Measurements from ENCODE around the gene INSC. TPM values are rescaled to one million over a fixed set of nuclear protein-coding genes. Genes with fewer than 3 reads are reported as not detected.

INSC gene
- total and polyA plus RNA-seq, 2 of the 13 experiments (the other 11 are each of a cell fraction or from before 2014, with no cell fraction given) = 0.09 TPM; not detected in 1

DNA sequence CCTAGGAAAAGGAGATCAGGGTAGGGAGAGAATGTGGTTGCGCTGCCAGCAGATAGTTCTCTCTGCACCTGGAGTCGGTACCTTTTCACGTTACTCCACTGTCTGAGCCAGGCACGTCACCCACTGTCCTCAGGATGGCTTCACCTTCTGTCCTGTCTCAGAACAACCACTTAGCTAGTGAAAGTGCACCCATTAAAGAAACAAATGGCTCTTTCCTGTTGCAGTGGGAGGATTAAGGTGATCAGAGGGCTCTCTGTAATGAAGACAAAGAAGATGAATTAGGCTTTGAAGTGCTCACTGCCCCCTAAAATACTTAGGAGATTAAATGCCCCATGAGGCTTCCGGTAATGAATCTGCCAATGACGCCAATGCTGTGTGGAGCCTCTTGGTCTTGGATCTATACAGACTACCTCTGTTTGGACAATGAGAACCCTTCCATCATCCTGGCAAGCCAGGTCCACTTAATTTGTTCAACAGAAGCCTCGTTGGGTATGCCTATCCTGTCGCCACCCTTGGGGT is 113.7 kb downstream of the INSC start:
- no peaks in the 10 kb centered on the region for H3K4me1 ChIP-seq (ENCODE audit: insufficient read depth, low read length)
- H4K20me1 ChIP-seq (ENCODE audit: insufficient read depth, low read length) = no peaks in the 10 kb centered on the region
- no peaks in the 10 kb centered on the region for H3K9me3 ChIP-seq (ENCODE audit: low read length)
- WGBS (ENCODE audit: low lambda C conversion rate) = 34% methylated on average over 5 of the region's 8 CpGs
- no peaks in the 10 kb centered on the region for H3K36me3 ChIP-seq (replicated peaks in 1 of 2; ENCODE audit: control insufficient read depth in 1 of 2, insufficient read depth in 2 of 2, low read length in 2 of 2)
- in situ Hi-C loops (cut with HindIII; ENCODE audit: extremely low pct_ligation_motif_present, low pct_unique_long_range_greater_than_20kb) = no loop called here
- H3K4me2 ChIP-seq (ENCODE audit: low read depth, low read length) = no peak overlapping the region
- ATAC-seq (no peak), DNase-seq (ENCODE audit: low spot score) (no peak), FAIRE-seq (no peak)
- H3K4me3 ChIP-seq (replicated peaks in 1 of 3; ENCODE audit: insufficient read depth in 1 of 3, low read depth in 2 of 3, low read length in 3 of 3) = no peak overlapping the region
- H3K9ac ChIP-seq (ENCODE audit: insufficient read depth, low read depth, low read length) = no peak overlapping the region
- no peak overlapping the region for H3K27ac ChIP-seq (ENCODE audit: extremely low read length, insufficient read depth, low read length)
- ChIA-PET CTCF (ENCODE audit: low intra/inter-chr PET ratio, low total read pairs) (no interaction called here), POLR2A (no interaction called here)
- H2AFZ ChIP-seq (ENCODE audit: low read length) = no peak overlapping the region
- H3K79me2 ChIP-seq (ENCODE audit: insufficient read depth, low read length) = no peaks in the 10 kb centered on the region
- no peaks in the 10 kb centered on the region; a peak in 1 of 5 replicates for H3K27me3 ChIP-seq (ENCODE audit: control insufficient read depth in 1 of 2, insufficient read depth in 2 of 2, low read length in 2 of 2)
- no TSS peak for BruUV-seq (replicated peaks)
- intact Hi-C loops (cut with micrococcal nuclease; ENCODE audit: unreplicated experiment) = no loop called here
- TF ChIP-seq ZNF772 (CRISPR knock-in tag; IDR thresholded peaks at IDR 0.05) (no peak), NRL (CRISPR knock-in tag; IDR thresholded peaks at IDR 0.05; ENCODE audit: borderline replicate concordance) (no peak), PHF5A (CRISPR knock-in tag; IDR thresholded peaks at IDR 0.05; ENCODE audit: low read depth, unreplicated experiment) (no peak)

DNA sequence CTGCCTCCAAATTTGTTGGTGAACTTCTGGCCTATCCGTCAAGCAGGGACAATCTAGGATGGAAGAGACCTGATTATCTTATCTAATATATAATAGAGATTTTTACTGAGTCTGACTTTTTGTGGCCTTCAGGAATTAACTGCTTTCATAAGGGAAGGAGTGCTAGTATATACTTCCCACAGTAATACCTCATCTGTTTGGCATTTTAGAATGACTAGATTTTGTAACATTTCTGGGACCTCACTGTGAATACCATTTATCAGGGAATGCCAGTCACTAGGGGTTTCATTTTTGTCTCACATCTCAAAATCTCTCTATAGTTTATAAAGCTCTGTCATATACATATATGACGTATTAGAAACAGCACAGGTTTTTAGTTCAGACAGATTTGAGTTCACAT is 114.3 kb downstream of the INSC start:
- intact Hi-C loops (cut with micrococcal nuclease; ENCODE audit: unreplicated experiment) = no loop called here
- Histone ChIP-seq H3K27ac (ENCODE audit: extremely low read length, insufficient read depth, low read length) (no peak overlapping the region), H3K79me2 (ENCODE audit: insufficient read depth, low read length) (no peaks in the 10 kb centered on the region), H4K20me1 (ENCODE audit: insufficient read depth, low read length) (no peaks in the 10 kb centered on the region), H3K9me3 (ENCODE audit: low read length) (no peaks in the 10 kb centered on the region), H3K27me3 (ENCODE audit: control insufficient read depth in 1 of 2, insufficient read depth in 2 of 2, low read length in 2 of 2) (no peaks in the 10 kb centered on the region; a peak in 1 of 5 replicates), H3K36me3 (replicated peaks in 1 of 2; ENCODE audit: control insufficient read depth in 1 of 2, insufficient read depth in 2 of 2, low read length in 2 of 2) (no peaks in the 10 kb centered on the region), H2AFZ (ENCODE audit: low read length) (no peak overlapping the region), H3K4me2 (ENCODE audit: low read depth, low read length) (no peak overlapping the region), H3K4me1 (ENCODE audit: insufficient read depth, low read length) (no peaks in the 10 kb centered on the region), H3K4me3 (replicated peaks in 1 of 3; ENCODE audit: insufficient read depth in 1 of 3, low read depth in 2 of 3, low read length in 3 of 3) (no peak overlapping the region), H3K9ac (ENCODE audit: insufficient read depth, low read depth, low read length) (no peak overlapping the region)
- BruUV-seq (replicated peaks) = no TSS peak
- POLR2A ChIA-PET = no interaction called here
- DNase-seq (ENCODE audit: low spot score) (no peak), FAIRE-seq (no peak), ATAC-seq (no peak)
- WGBS (ENCODE audit: low lambda C conversion rate) = 0% methylated on average over 2 of the region's 2 CpGs
- in situ Hi-C loops (cut with HindIII; ENCODE audit: extremely low pct_ligation_motif_present, low pct_unique_long_range_greater_than_20kb) = no loop called here
- CTCF ChIA-PET (ENCODE audit: low intra/inter-chr PET ratio, low total read pairs) = no interaction called here
- TF ChIP-seq, protein P1, sequence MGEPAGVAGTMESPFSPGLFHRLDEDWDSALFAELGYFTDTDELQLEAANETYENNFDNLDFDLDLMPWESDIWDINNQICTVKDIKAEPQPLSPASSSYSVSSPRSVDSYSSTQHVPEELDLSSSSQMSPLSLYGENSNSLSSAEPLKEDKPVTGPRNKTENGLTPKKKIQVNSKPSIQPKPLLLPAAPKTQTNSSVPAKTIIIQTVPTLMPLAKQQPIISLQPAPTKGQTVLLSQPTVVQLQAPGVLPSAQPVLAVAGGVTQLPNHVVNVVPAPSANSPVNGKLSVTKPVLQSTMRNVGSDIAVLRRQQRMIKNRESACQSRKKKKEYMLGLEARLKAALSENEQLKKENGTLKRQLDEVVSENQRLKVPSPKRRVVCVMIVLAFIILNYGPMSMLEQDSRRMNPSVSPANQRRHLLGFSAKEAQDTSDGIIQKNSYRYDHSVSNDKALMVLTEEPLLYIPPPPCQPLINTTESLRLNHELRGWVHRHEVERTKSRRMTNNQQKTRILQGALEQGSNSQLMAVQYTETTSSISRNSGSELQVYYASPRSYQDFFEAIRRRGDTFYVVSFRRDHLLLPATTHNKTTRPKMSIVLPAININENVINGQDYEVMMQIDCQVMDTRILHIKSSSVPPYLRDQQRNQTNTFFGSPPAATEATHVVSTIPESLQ (CRISPR knock-in tag; conservative IDR thresholded peaks at IDR 0.05) = no peak
- TF ChIP-seq, protein P2, sequence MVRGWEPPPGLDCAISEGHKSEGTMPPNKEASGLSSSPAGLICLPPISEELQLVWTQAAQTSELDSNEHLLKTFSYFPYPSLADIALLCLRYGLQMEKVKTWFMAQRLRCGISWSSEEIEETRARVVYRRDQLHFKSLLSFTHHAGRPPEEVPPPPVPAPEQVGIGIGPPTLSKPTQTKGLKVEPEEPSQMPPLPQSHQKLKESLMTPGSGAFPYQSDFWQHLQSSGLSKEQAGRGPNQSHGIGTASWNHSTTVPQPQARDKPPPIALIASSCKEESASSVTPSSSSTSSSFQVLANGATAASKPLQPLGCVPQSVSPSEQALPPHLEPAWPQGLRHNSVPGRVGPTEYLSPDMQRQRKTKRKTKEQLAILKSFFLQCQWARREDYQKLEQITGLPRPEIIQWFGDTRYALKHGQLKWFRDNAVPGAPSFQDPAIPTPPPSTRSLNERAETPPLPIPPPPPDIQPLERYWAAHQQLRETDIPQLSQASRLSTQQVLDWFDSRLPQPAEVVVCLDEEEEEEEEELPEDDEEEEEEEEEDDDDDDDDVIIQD (CRISPR knock-in tag; IDR thresholded peaks at IDR 0.05; ENCODE audit: low read depth) = no peak
- TF ChIP-seq, protein P3, sequence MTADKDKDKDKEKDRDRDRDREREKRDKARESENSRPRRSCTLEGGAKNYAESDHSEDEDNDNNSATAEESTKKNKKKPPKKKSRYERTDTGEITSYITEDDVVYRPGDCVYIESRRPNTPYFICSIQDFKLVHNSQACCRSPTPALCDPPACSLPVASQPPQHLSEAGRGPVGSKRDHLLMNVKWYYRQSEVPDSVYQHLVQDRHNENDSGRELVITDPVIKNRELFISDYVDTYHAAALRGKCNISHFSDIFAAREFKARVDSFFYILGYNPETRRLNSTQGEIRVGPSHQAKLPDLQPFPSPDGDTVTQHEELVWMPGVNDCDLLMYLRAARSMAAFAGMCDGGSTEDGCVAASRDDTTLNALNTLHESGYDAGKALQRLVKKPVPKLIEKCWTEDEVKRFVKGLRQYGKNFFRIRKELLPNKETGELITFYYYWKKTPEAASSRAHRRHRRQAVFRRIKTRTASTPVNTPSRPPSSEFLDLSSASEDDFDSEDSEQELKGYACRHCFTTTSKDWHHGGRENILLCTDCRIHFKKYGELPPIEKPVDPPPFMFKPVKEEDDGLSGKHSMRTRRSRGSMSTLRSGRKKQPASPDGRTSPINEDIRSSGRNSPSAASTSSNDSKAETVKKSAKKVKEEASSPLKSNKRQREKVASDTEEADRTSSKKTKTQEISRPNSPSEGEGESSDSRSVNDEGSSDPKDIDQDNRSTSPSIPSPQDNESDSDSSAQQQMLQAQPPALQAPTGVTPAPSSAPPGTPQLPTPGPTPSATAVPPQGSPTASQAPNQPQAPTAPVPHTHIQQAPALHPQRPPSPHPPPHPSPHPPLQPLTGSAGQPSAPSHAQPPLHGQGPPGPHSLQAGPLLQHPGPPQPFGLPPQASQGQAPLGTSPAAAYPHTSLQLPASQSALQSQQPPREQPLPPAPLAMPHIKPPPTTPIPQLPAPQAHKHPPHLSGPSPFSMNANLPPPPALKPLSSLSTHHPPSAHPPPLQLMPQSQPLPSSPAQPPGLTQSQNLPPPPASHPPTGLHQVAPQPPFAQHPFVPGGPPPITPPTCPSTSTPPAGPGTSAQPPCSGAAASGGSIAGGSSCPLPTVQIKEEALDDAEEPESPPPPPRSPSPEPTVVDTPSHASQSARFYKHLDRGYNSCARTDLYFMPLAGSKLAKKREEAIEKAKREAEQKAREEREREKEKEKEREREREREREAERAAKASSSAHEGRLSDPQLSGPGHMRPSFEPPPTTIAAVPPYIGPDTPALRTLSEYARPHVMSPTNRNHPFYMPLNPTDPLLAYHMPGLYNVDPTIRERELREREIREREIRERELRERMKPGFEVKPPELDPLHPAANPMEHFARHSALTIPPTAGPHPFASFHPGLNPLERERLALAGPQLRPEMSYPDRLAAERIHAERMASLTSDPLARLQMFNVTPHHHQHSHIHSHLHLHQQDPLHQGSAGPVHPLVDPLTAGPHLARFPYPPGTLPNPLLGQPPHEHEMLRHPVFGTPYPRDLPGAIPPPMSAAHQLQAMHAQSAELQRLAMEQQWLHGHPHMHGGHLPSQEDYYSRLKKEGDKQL (CRISPR knock-in tag; IDR thresholded peaks at IDR 0.05; ENCODE audit: low read depth) = no peak
- TF ChIP-seq ATM (IDR thresholded peaks at IDR 0.05; ENCODE audit: borderline replicate concordance) = no peak

All from HepG2 (cell line).